Activated CD8-positive, alpha-beta memory T cell treated with anti-CD3 and anti-CD28 coated beads for 1 hour (primary cell): ENCODE results near the gene ATP6V1A.

ENCODE experiments used
- DNase-seq, 2 donors: peaks; one replicate each; pipeline ENCODE4 v3.0.0-alpha.2; 2020; ENCODE audit warnings: low read depth in 1 of 2; ENCODE audit errors: extremely low read depth in 1 of 2

The ATP6V1A gene

DNA sequence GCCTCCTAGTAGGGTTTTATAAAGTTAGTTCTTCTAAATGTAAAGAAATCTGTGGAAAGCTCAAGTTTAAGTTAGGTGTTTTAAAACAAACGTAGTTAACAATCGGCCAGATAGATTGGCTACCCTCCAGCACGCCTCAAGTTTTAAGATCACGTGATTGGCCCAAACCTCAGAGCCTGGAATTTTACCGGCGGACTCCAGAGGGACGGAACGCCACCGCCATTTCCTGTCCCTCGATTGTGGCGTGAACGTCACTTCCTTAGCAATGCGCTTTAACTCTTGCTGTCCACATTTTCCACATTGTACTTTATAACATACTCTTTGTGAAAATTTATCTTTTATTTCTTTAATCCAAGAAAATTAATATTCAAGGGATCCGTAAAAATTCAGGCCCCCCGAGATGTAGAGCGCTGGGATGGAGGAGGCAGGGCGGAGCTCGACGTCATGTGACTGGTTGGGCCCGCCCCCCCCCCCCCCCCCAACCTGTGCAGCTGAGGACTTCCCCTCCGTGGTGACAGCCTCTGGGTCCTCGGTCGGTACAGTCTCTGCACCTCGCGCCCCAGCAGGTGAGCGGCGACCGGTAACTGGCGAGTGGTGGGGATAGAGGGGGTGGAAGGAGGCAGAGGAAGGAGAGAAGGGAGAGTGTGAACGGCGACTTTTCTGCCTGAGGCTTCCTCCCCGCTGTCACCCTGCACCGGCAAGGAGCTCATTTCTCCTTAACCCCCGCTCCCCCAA, at the start of gene ATP6V1A:
TSS of gene ATP6V1A (plus strand) at position 488 of the 735 bp plus-strand sequence. CDS start 31,719 bp downstream, outside the sequence.
- DNase-seq: peak; percentile 59 to 62

- DNase-seq: no peak
These were observed 49.2 kb upstream of the ATP6V1A start for GRCh38 chr3:113697500-113698090.

- no peak for DNase-seq
These were observed 48.6 kb upstream of the ATP6V1A start for GRCh38 chr3:113698213-113698742.

- DNase-seq: no peak
These were observed 47.9 kb upstream of the ATP6V1A start for GRCh38 chr3:113698956-113699355.

GRCh38 chr3:113707835-113708234, 39.0 kb upstream of the ATP6V1A start:
- no peak for DNase-seq

GRCh38 chr3:113712129-113712528, 34.7 kb upstream of the ATP6V1A start:
- DNase-seq: no peak

GRCh38 chr3:113714702-113715101, 32.1 kb upstream of the ATP6V1A start:
- no peak for DNase-seq

GRCh38 chr3:113717308-113717707, 29.5 kb upstream of the ATP6V1A start:
- DNase-seq: no peak

GRCh38 chr3:113717818-113718217, 29.0 kb upstream of the ATP6V1A start:
- no peak for DNase-seq

GRCh38 chr3:113719294-113719693, 27.5 kb upstream of the ATP6V1A start:
- no peak for DNase-seq

DNA sequence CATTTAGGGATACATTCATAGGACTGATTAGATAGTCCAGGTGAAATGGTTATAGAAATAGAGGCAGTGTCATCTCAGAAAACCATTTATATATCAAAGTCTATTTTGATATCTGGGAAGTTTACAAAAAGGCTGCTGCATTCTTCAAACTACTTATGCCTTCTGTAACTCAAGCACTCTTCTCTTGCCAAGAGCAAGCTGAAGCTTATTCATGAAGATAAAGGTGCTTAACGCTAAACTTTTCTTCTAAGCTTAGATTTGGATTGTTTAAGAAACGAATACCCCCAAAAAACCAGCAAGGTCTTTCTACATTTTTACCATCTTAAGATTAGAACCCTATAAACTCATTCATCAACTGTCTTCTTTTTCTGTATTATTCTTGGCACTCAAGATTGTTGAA, 27.1 kb upstream of the ATP6V1A start:
- no peak for DNase-seq

DNA sequence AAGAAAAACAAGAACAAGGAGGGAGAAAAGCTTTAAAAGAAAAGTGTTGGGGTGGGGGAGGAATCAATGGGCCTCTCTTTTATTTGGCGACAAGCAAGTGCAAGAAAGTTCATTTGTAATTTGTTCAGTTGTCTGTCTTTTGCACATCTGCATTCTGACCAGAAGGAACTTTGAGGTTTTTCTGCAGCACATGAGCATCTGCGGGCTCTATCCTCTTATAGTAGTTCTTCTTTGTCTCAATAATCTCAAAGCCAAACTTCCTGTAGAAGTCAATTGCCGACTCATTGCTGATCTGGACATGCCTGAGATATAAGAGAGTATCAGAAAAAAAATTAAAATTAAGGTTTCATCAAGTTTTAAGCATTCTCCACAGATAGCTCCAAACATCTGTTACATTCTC, 25.2 kb upstream of the ATP6V1A start:
- DNase-seq: no peak

- no peak for DNase-seq
These were observed 18.2 kb upstream of the ATP6V1A start for GRCh38 chr3:113728661-113729060.

GRCh38 chr3:113730550-113730949, 16.3 kb upstream of the ATP6V1A start:
- no peak for DNase-seq

GRCh38 chr3:113731694-113732093, 15.1 kb upstream of the ATP6V1A start:
- no peak for DNase-seq

- DNase-seq: no peak
These were observed 10.2 kb upstream of the ATP6V1A start for GRCh38 chr3:113736548-113737089.

DNA sequence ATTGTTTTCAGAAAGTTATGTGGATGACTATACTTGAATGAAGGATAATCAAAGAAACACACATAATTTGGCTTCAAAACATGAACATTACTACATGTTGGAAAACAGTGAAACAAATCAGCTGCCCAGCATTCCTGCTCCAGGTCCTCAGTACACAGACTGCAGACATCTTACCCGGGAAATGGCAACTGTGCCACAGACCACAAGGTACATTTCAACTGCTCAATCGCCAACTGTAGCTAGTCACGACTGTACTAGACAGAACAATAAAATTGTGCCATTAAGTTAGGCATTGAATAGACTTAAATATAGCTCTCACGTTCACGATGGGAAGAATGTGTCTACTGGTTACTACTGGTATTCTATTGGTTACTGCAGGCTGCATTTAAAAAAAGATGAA, 5.7 kb upstream of the ATP6V1A start:
- no peak for DNase-seq

- DNase-seq: no peak
These were observed 5.2 kb upstream of the ATP6V1A start for GRCh38 chr3:113741620-113742019.

DNA sequence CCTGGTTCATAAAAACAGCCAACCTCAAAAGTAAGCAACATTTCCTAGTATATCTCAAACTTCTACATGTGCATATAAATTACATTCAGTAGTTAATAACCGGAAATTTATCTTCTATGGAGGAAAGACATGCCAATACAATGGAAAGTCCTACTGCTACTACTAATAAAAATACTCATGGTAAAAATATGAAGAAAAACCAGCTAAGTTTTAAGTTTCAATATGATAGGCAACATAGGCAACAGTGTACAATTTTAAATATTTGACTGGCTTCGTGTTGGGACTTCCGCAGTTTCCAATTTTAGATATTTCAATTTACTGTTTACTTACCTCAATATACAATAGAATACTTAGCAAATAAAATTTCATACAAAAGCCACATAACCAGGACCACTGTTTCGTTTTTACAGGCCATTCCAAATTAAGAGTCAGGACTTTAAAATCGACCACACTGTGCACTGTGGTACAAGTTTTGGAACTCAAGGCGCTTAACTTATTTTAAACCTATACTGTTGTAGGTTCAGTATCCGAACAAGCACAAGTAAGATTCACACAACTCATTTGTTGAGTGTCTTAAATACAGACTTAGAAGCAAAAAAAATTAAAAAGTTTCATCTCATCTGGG, 3.7 kb upstream of the ATP6V1A start:
- no peak for DNase-seq

DNA sequence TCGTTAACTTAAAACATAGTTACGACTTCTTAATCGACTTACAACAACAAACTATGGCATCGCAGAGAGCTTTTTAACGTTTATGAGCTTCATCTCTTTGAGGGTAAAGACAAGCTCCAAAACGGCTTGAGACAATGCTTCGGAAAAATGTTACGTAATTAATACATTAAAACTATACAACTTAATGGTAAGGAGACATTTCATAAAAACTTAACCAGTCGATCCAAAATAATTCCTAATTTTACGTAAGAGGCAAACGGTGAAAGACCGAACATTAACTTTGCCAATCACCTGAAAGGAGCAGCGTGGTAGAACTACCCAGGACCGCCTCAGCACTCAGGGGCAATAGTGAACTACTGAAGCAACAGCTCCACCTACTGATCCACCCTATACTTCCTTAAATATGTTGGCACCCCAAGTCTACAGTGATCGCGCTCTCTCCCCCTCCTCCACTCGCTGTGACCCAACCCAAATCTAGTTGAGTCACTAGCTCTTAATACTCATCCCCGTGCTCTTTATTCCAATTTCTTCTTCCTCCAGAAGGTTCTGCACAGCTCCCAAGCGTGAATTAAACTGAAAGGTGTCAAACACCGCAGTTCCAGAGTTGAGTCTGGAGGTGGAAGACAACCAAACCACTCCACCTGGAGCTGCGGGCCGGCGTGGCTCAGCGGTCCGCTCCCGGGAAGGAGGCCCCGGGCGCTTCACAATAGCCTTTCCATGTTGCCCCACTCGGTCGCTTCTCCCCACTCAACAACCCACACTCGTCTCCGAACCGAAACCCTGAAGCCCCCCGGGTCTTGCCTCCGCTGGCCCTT, 1.7 kb upstream of the ATP6V1A start:
- peak; percentile 51 to 72 for DNase-seq
